ENCODE results near the gene CSN1S1.
"Not testable (repeated sequence)": the region's sequence is repeated elsewhere in the genome, so short reads cannot be mapped to it uniquely, and the experiment has no call there.

CSN1S1 gene, protein sequence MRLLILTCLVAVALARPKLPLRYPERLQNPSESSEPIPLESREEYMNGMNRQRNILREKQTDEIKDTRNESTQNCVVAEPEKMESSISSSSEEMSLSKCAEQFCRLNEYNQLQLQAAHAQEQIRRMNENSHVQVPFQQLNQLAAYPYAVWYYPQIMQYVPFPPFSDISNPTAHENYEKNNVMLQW

GRCh38 chr4:69930768-69931167 is at the start of gene CSN1S1:
Gene CSN1S1, plus strand, starts transcription at chr4:69931068. Its CDS starts 1,488 bp downstream, at chr4:69932556.
- DNase-seq: no peak

GRCh38 chr4:69881173-69881773 is 49.6 kb upstream of the CSN1S1 start:
- DNase-seq: no peak

DNA sequence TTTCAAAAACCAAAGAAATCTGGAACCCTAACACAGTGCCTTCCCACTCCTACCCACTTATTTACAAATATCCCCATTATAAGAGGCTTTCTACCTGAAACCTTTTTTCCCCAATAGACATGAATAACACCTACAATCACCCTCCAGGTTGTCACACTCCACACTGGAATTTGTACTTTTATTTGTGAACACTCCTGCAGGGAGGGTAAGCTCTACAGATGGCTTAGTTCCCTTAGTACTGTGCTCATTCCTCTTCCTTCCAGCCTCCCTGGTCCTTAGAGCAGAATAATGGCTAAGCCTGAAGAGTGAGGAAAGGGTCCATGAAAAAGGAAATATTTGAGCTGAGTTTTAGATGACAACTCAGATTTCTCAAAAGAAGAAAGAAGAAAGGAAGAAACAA is 48.7 kb upstream of the CSN1S1 start:
- no peak for DNase-seq

DNA sequence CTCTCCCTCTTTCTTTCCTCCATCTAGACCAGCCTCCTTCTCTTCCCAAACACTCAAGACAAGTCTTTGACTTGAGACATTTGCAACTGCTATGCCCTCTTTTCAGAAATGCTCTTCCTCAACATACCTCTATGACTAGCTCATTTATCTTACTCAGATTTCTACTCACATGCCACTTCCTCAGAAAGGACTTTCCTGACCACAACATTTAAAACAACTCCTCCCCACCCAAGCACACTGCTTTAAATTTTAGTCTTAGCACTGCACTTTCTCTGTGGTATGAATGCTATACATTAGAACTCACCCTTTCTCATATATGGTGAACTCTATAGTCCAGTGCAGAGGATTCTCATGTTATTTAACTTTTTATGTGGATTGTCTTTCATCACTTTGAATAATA is 42.5 kb upstream of the CSN1S1 start:
- DNase-seq: no peak

GRCh38 chr4:69894186-69894585 is 36.7 kb upstream of the CSN1S1 start:
- DNase-seq: no peak

- DNase-seq: no peak
These were observed 36.1 kb upstream of the CSN1S1 start for GRCh38 chr4:69894721-69895120.

DNA sequence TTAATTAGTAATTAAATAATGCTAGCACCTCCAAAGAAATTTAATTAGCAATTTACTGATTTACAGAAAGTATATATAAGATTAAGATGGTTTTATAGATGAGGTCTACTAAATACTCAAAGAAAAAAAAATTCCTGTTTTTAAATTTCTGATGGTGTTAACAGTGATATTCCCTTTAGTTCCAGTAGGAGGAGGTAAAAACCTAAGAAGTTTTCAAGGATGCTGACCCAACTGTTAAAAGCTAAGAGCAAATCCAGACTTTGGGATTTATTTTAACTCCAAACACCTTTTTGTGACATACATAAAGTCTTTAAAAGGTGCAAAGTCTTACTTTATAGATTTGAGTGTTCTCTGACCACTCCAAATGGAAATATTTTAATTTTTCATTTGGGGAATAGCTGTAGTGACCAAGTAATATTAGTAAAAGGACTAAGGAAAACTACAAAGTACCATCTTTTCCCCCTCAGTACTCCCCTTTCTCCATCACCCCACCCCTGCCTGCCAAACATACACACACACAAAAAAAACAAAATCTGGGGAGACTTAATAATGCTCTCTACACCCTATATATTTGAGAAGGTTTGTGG is 34.2 kb upstream of the CSN1S1 start:
- DNase-seq: no peak

DNA sequence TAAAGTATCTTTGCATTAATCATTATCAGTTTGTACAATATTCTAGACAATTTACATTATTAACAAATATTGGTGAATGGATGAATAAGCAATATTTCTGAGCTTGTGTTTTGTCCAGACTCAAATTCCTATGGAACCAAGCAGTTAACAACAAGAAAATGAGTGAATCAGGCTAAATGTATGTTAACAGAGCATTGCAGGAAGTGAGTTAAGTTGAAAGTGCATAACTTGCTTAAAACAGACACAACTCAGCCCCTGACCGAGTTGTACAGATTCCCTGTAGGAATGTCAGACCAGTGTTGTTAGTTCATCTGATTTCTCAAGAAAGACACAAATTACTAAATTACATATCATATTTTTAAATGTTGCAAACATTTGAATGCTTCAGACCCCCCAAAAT is 23.7 kb upstream of the CSN1S1 start:
- DNase-seq: no peak

GRCh38 chr4:69909195-69909594 is 21.7 kb upstream of the CSN1S1 start:
- DNase-seq: no peak

DNA sequence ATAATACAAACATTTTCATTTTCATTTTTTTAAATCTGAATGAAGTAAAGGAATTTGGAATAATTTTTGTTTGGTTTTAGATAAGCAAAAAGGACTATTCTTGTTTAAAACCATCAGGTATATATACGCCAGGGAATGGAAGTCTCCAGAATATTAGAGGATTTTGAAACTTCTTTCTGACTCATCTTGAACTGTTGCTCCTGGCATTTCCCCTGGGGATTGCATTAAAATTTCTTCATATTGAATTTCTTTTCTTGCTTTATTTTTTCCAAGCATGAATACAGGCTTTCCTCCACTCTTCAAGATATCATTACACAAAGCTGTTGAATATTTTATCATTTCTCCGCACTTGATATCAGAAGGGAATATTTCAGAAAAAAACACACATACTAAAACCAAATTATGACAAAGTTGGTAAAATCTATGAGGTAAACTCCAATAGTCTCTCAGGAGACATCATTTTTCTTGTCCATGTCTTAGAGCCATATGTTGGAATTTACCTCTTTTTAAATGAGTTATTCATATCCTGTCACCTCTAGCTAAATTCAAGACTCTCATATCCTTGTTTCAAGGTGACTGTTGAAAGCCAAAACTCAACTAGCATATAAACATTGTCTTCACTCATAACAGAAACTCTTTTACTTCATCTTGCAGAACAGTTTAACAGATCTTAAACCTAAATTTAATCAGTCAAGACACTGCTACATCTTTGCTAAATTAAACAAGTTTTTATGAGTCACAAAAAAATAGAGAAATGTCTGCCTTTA is 20.7 kb upstream of the CSN1S1 start:
- no peak for DNase-seq

- no peak for DNase-seq
These were observed 10.0 kb upstream of the CSN1S1 start for GRCh38 chr4:69920874-69921273.

- not testable (repeated sequence) for DNase-seq
These were observed 7.0 kb upstream of the CSN1S1 start for GRCh38 chr4:69923782-69924410.

DNA sequence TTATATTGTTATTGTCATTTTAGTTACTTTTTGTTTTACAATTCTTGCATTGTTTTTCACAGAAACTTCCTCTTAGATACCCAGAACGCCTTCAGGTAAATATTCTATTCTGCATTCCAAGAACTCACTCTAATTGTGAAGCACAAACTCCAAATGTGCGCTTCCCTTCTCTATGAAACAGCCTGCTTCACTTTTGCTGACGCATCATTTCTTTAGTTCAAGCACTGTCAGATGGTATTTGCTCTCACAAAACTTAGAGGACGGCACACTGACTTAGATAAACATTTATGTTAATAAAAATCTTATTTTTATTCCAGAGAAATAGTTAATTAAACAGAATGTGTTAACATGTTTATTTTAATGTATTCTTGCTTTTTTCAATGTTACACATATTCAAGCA is 3.3 kb downstream of the CSN1S1 start:
- no peak for DNase-seq

GRCh38 chr4:69936566-69936965 is 5.7 kb downstream of the CSN1S1 start:
- DNase-seq: no peak

GRCh38 chr4:69951602-69952001 is 20.7 kb downstream of the CSN1S1 start:
- DNase-seq: no peak

DNA sequence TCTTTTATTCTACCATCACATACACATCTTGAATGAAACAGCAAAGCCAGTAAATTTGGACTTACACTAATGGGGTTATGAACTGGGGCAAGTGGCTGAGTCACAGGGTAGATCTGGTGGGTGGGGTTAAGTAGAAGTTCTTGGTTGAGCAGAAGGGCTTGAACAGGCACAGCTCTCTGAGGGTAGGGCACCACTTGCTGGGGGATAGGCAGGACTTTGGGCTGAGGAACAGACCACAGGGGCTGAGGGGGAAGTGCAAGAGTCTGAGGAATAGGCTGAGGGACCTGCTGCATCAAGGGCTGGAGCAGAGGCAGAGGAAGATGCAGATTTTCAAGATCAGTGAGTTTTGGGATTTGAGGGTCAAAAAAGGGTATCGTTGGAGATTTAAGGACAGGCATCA is 26.3 kb downstream of the CSN1S1 start:
- no peak for DNase-seq

DNA sequence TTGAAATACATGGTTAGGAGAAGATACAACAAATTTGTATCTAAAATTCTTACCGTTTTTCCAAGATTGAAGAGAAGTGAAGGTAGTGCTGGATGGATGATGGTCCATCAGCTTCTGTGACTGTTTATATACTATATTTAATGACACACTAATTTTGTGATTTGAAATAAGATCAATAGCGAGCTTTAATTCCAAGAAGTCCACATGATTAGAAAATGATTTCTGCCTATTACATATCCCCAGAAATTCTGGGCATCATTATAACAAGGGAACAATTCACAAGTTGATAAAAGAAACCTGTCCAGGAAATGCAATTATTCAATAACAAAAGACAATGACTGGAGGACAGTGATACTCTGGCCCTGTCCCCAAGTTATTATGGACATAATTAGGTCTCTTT is 34.8 kb downstream of the CSN1S1 start, which contains the start of gene CSN2:
Gene CSN2, minus strand, starts transcription at position 101 of the 400 bp plus-strand sequence. CDS start 4,733 bp downstream, outside the sequence.
- DNase-seq: no peak

- DNase-seq: no peak
These were observed 39.2 kb downstream of the CSN1S1 start for GRCh38 chr4:69970071-69970470.

GRCh38 chr4:69974631-69975030 is 43.8 kb downstream of the CSN1S1 start:
- no peak for DNase-seq

- no peak for DNase-seq
These were observed 46.7 kb downstream of the CSN1S1 start for GRCh38 chr4:69977582-69977981.

DNA sequence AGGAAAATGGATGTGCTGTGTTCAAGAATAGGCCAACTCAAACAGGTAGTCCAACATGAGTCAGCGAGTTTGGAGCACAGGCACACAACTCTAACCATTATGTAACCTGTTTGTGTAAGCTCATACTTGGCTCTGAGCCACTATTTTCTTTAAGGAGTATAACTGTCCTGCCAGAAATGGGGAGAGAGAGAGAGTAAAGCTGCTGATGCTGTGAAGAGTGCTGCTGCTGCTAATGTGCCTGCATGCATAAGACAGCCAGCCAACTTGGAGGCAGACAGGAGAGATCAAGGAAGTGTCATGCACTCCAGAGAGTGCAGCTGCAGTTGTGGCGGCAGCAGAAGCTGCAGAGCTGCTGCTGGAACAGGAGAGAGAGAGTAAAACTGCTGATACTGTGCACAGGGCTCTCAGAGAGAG is 53.2 kb downstream of the CSN1S1 start:
- no peak for DNase-seq

- DNase-seq: no peak
These were observed 55.8 kb downstream of the CSN1S1 start for GRCh38 chr4:69986663-69987062.

DNA sequence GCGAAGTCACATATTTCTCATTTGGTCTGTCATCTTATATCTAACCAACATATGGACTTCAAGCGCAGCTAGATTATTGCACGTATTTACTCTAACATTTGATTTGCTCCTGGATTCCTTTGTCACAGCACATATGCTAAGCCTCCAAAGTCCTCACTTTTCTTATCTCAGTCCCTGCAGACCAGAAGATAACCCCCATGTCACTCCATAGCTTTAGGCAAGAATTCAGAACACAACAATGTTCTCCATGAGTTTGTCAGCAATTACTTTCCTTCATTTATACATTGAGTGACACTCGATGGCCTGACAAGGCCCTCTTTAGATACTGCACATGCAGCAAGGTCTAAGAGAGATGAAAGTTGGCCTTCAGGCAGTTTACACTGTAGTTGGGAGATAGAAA is 60.1 kb downstream of the CSN1S1 start:
- DNase-seq: no peak
